OCI-LY1 (cell line): ENCODE measurements around the gene NR3C1.

Experiments
- EZH2 ChIP-seq: fragments of 200-600 bp; sonication (generic), shearing (Covaris generic); IDR thresholded peaks from 2 replicates; pipeline ENCODE4 v1.8.0; 2017; ENCODE audit warnings: borderline replicate concordance, mixed run types, mild to moderate bottlenecking, antibody characterized with exemption, low read length, moderate library complexity, mixed read lengths
- TF ChIP-seq, protein P1 (sequence below): fragments of 200-600 bp; sonication (generic), shearing (Covaris generic); IDR thresholded peaks from 2 replicates; pipeline ENCODE4 v1.5.1; 2017; ENCODE audit warnings: mild to moderate bottlenecking, antibody characterized with exemption, low read length, moderate library complexity, mixed read lengths

DNA sequence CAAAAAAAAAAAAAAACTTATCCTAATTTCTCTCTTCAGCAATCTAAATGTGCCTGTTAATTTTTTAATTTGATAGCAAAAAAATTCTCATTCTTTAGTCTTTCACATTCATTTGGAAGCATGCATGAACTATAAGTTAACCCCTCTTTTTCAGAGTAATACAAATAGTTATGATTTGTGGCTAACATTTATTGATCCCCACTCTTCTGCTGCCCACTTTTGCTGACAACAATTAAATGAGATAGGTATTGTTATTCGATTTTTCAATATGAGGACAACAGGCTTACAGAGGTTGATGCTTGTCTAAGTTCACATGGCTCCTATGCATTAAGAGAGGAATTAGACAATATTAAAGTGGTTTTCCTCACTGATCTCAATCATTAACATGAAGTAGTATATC lies 2.9 kb upstream of the NR3C1 start:
- TF ChIP-seq, protein P1, sequence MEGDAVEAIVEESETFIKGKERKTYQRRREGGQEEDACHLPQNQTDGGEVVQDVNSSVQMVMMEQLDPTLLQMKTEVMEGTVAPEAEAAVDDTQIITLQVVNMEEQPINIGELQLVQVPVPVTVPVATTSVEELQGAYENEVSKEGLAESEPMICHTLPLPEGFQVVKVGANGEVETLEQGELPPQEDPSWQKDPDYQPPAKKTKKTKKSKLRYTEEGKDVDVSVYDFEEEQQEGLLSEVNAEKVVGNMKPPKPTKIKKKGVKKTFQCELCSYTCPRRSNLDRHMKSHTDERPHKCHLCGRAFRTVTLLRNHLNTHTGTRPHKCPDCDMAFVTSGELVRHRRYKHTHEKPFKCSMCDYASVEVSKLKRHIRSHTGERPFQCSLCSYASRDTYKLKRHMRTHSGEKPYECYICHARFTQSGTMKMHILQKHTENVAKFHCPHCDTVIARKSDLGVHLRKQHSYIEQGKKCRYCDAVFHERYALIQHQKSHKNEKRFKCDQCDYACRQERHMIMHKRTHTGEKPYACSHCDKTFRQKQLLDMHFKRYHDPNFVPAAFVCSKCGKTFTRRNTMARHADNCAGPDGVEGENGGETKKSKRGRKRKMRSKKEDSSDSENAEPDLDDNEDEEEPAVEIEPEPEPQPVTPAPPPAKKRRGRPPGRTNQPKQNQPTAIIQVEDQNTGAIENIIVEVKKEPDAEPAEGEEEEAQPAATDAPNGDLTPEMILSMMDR = no peak
- TF ChIP-seq EZH2 = no peak
